Loucy (cell line): ENCODE measurements around the gene SDK2.

Source experiments
- H2AFZ ChIP-seq: fragments of 200-600 bp; sonication (generic); 2 replicates; pipeline ENCODE4 v1.6.0; 2016; ENCODE audit warnings: antibody characterized with exemption, mild to moderate bottlenecking, low read length, moderate library complexity
- H3F3A ChIP-seq: fragments of 200-600 bp; 2 replicates; pipeline ENCODE4 v1.6.0; 2016; ENCODE audit warnings: antibody characterized with exemption, low read depth, mild to moderate bottlenecking
- H3K27me3 ChIP-seq: fragments of 200-600 bp; sonication (generic); 2 replicates; pipeline ENCODE4 v1.6.1; 2014; ENCODE audit warnings: low read length, mild to moderate bottlenecking; ENCODE audit not compliant: insufficient read depth, poor library complexity, severe bottlenecking
- H3K36me3 ChIP-seq: fragments of 200-600 bp; sonication (generic); 2 replicates; pipeline ENCODE4 v1.6.1; 2016; ENCODE audit warnings: low read length; ENCODE audit not compliant: insufficient read depth
- H3K4me1 ChIP-seq: fragments of 200-600 bp; sonication (generic); 2 replicates; pipeline ENCODE4 v1.5.1; 2014; ENCODE audit warnings: low read length, mild to moderate bottlenecking; ENCODE audit not compliant: insufficient read depth, poor library complexity, severe bottlenecking
- H3K4me2 ChIP-seq: fragments of 200-600 bp; sonication (generic); 2 replicates; pipeline ENCODE4 v1.6.0; 2014; ENCODE audit warnings: antibody characterized with exemption, low read length, low read depth, mild to moderate bottlenecking; ENCODE audit not compliant: poor library complexity, severe bottlenecking
- H3K4me3 ChIP-seq: fragments of 200-600 bp; sonication (generic); 2 replicates; pipeline ENCODE4 v1.5.1; 2014; ENCODE audit warnings: low read length, mild to moderate bottlenecking, mixed read lengths; ENCODE audit not compliant: poor library complexity, severe bottlenecking
- H3K79me2 ChIP-seq: fragments of 200-600 bp; sonication (generic); 2 replicates; pipeline ENCODE4 v1.6.1; 2014; ENCODE audit warnings: low read length; ENCODE audit not compliant: insufficient read depth
- H3K9ac ChIP-seq: fragments of 200-600 bp; sonication (generic); 2 replicates; pipeline ENCODE4 v1.6.0; 2014; ENCODE audit warnings: mild to moderate bottlenecking, low read depth, low read length, moderate library complexity; ENCODE audit not compliant: poor library complexity, severe bottlenecking
- H3K9me2 ChIP-seq: fragments of 200-600 bp; sonication (generic); replicated peaks from 2 replicates; pipeline ENCODE4 v1.6.1; 2016; ENCODE audit warnings: low read depth, low read length, mixed read lengths
- H3K9me3 ChIP-seq: fragments of 200-600 bp; sonication (generic); 2 replicates; pipeline ENCODE4 v1.6.1; 2014; ENCODE audit warnings: mild to moderate bottlenecking, antibody characterized with exemption, low read length, low read depth; ENCODE audit not compliant: insufficient read depth
- H4K20me1 ChIP-seq: fragments of 200-600 bp; sonication (generic); 2 replicates; pipeline ENCODE4 v1.6.0; 2014; ENCODE audit warnings: antibody characterized with exemption, low read length, mild to moderate bottlenecking; ENCODE audit not compliant: insufficient read depth, poor library complexity, severe bottlenecking
- CTCF ChIP-seq: fragments of 200-600 bp; sonication (generic); conservative IDR thresholded peaks from 2 replicates; pipeline ENCODE4 v1.5.1; 2014; ENCODE audit warnings: mild to moderate bottlenecking, antibody characterized with exemption, low read length
- EZH2phosphoT487 ChIP-seq: fragments of 200-600 bp; IDR thresholded peaks from 2 replicates; pipeline ENCODE4 v1.6.1; 2018; ENCODE audit warnings: antibody characterized with exemption, mild to moderate bottlenecking, moderate library complexity, borderline replicate concordance

Gene SDK2

DNA sequence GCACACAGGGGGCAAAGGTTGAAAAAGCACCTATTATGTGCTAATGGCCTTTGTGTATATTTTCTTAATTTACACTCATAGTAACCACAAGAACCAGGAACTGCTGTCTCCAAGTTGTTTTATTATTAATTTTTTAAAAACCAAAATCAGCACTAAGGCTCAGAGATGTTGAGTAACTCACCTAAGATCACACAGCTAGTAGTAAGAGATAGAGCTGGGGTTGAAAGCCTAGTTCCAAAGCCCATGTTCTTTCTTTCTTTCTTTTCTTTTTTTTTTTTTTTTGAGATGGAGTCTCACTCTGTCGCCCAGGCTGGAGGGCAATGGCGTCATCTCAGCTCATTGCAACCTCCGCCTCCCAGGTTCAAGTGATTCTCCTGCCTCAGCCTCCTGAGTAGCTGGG is 75.3 kb downstream of the SDK2 start:
- no peaks in the 10 kb centered on the region for H3K36me3 ChIP-seq
- TF ChIP-seq CTCF (no peak), EZH2phosphoT487 (no peak)
- peaks cover 64% of the 10 kb centered on the region; the same call in 1 of the 2 replicates for H3K79me2 ChIP-seq
- H3K9me3 ChIP-seq: no peaks in the 10 kb centered on the region
- no peak overlapping the region for H2AFZ ChIP-seq
- H3K4me1 ChIP-seq: peaks cover 44% of the 10 kb centered on the region
- no peaks in the 10 kb centered on the region for H3K27me3 ChIP-seq
- H3F3A ChIP-seq: no peaks in the 10 kb centered on the region
- no peak overlapping the region for H3K4me3 ChIP-seq
- no peaks in the 10 kb centered on the region for H3K9me2 ChIP-seq
- H3K9ac ChIP-seq: no peak overlapping the region
- H4K20me1 ChIP-seq: no peaks in the 10 kb centered on the region
- H3K4me2 ChIP-seq: no peak overlapping the region

DNA sequence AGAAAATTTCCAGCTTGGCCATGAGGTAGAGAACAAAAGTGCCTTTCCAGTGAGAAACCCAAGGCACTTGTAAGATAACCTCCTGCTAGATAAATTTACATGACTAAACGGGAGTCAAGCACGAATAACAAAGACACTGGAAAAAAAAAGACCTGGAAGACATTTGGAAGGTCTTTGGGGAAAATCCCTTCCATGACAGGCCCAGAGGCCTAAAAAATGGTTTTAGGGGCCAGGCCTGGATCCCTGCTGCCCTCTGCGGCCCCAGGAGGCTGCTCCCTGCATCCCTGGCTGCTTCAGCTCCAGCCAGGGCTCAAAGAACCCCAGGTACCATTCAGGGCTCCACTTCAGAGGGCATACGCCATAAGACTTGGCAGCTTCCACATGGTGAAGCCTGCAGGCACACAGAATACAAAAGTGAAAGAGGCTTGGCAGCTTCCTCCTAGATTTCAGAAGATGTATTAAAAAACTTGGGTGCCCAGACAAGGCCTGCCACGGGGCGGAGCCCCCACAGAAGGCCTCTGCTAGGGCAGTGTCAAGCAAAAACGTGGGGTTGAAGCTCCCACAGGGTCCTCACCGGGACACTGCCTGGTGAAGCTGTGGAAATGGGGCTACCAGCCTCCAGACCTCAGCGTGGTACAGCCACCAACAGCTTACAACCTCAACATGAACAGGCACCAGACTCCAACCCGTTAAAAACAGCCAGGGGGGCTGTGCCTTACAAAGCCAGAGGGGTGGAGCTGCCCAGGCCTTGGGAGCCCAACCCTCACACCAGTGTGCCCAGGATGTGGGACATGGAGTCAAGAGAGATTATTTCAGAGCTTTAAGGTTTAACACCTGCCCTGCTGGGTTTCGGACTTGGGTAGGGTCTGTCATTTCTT is 77.1 kb downstream of the SDK2 start:
- Histone ChIP-seq H3K4me2 (peak overlapping the region; percentile 52), H3K9ac (peak overlapping the region; percentile 73), H3K9me2 (no peaks in the 10 kb centered on the region), H3K4me1 (peaks cover 28% of the 10 kb centered on the region), H3F3A (no peaks in the 10 kb centered on the region), H3K79me2 (peaks cover 60% of the 10 kb centered on the region; the same call in 1 of the 2 replicates), H4K20me1 (no peaks in the 10 kb centered on the region), H3K4me3 (peak overlapping the region; percentile 17), H3K36me3 (no peaks in the 10 kb centered on the region), H2AFZ (peak overlapping the region; percentile 24), H3K9me3 (no peaks in the 10 kb centered on the region), H3K27me3 (no peaks in the 10 kb centered on the region)
- TF ChIP-seq EZH2phosphoT487: no peak
- TF ChIP-seq CTCF: no peak

DNA sequence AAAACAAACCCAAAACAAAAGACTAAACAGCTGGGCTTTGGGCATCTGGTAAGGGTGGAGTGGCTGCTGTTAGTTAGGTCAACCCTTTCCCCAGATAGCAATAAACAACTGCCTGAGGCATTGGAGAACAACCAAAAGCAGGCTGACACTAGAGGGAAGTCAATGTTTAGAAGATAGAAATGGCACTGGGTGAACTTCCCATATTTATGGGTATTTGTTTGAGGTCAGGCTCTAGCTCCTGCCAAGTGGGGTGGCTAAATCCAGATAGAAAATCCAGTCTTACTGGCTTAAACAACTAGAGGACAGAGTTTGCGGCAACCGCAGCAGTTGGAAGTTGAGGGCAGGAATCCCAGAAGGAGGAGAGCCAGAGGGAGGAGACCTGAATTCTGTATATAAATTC is 79.4 kb downstream of the SDK2 start:
- Histone ChIP-seq H3K27me3 (no peaks in the 10 kb centered on the region), H3K4me2 (no peak overlapping the region), H3K36me3 (no peaks in the 10 kb centered on the region), H3K79me2 (peaks cover 64% of the 10 kb centered on the region; the same call in 1 of the 2 replicates), H2AFZ (no peak overlapping the region), H3K4me1 (peaks cover 44% of the 10 kb centered on the region), H3K9me3 (no peaks in the 10 kb centered on the region), H3K9me2 (no peaks in the 10 kb centered on the region), H4K20me1 (no peaks in the 10 kb centered on the region), H3K4me3 (no peak overlapping the region), H3K9ac (no peak overlapping the region), H3F3A (no peaks in the 10 kb centered on the region)
- TF ChIP-seq EZH2phosphoT487: no peak
- no peak for TF ChIP-seq CTCF
